ENCODE data around the gene DHX40.

DNA sequence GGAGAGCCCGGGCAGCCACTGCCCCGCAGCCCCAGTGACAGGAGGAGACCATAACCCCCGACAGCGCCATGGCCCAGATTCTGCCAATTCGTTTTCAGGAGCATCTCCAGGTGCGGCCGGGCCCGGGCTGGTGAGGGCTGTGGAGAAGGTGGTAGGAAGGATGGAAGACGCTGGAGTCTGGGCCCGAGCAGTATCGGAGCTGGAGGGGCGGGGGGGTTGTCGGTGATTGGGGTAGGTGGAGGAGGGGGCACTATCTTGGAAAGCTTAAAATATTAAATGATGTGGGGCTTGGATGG is 54.6 kb downstream of the DHX40 start:
- TF ChIP-seq POLR2A (IDR thresholded peaks at IDR 0.05): no peak
- TF ChIP-seq, protein P1, sequence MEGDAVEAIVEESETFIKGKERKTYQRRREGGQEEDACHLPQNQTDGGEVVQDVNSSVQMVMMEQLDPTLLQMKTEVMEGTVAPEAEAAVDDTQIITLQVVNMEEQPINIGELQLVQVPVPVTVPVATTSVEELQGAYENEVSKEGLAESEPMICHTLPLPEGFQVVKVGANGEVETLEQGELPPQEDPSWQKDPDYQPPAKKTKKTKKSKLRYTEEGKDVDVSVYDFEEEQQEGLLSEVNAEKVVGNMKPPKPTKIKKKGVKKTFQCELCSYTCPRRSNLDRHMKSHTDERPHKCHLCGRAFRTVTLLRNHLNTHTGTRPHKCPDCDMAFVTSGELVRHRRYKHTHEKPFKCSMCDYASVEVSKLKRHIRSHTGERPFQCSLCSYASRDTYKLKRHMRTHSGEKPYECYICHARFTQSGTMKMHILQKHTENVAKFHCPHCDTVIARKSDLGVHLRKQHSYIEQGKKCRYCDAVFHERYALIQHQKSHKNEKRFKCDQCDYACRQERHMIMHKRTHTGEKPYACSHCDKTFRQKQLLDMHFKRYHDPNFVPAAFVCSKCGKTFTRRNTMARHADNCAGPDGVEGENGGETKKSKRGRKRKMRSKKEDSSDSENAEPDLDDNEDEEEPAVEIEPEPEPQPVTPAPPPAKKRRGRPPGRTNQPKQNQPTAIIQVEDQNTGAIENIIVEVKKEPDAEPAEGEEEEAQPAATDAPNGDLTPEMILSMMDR (IDR thresholded peaks at IDR 0.05): no peak
